Activated gamma-delta T cell (primary cell): ENCODE results near the gene TMEM242.

Experiments
- DNase-seq: peaks from one replicate; lab custom pipeline; 2025; lab: John Stamatoyannopoulos, UW

The TMEM242 gene

DNA sequence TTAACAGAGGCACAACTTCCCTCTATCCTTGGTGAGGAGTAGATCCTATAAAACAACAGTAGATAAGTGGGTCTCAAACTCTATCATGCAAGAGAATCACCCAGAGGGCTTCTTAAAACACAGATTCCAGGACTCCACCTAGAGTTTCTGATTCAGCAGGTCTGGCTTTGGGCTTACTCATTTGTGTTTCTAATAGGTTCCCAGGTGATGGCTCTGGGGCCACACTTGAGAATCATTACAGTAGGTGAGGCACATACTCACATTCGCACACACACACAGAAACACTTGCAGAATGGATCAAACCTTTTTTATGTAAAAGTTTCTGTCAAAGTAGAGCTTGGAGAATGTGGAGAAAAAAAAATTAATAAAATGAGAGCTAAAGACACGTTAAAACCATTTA is 52.4 kb downstream of the TMEM242 start:
- no peak for DNase-seq

DNA sequence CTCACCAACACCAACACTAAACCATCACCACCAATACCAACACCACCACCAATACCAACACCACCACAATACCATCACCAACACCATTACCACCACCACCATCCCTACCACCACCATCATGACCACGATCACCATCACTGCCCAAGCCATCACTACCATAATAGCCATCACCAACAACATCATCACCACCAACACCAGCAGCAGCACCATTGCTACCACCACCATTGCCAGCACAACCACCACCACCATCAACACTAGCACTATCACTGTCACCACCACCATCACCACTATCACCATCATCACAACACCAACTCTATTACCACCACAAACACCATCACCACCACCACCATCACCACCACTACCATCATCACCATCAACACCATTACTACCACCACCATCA is 53.0 kb downstream of the TMEM242 start:
- DNase-seq: no peak

DNA sequence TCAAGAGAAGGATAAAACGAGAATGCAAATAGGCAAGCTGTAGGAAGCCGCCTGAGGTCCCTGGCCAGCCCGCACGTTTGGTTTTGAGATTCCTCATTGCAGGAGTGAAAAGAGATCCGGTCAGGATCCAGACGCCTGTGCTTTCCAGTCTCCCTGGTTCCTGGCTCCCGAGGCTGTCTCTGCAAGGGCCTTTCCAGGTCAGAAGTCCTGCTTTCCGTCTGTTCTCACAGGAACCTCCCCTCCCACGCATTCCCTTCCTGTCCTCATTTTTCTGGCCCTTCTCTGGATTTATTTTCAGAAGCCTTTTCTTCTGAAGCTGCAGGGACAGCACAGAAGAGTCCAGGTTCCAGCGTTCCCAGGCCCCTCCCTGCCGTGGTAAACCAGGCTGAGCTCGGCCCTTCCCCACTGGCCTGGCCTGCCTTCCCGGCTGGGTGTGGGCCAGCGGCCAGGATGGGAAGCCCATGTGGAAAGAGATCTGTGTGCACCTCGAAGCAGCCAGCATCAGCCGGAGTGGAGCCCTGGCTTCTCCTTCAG is 54.0 kb downstream of the TMEM242 start:
- DNase-seq: no peak

DNA sequence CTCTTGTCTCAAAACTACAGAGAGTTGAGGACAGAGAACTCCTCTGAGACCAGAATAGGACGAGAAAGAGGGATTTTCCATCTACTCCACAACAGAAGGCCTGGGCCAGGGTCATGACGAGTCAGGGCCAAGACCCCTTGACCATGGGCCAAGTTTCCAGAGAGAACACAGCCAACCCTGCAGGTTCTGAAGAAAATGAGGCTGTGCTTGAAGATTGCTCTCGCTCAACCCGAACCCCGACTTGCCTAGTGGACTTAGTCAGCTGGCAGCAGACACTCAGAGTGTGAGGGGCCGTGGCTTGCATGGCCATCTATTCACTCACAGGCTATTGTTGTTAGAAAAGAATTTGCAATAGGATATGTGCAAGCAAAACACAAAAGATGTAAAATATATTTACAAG is 54.5 kb downstream of the TMEM242 start:
- no peak for DNase-seq

DNA sequence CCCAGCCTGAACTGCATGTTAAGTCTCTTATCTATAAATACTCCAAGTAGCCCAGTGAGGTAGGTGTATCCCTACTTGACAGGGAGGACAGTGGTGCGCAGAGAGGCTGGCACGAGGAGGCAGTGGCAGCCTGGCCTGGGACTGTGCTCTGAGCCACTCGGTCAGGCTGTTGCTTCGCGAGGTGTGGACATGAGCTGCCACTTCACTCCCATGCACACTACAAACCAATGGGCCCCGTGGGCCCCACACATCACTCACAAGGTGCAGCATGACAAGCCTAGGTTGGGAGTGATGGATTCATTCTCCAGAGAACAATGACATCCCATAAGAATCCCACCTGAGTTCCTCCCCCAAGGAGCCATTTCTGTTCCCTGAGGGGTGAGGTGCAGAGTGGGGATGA is 54.9 kb downstream of the TMEM242 start:
- no peak for DNase-seq

DNA sequence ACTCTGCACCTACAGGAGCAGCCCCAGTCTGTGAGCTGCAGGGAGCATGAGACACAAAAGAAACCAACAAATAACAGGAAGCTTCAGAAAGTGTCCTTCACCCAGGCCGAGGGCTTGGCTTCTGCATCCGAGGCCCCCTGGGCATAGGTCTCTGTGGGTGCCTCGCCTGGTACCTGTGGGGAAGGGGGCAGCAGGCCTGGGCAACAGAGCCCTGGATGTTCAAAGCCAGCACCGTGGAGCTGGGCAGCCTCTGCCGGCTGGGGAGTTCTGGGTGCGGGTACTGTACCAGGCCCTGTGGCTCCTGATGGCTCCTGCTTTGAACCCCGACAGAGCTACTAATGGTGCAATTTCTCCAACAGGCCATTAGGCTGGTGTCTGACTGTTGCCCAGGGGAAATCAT is 55.7 kb downstream of the TMEM242 start:
- no peak for DNase-seq

DNA sequence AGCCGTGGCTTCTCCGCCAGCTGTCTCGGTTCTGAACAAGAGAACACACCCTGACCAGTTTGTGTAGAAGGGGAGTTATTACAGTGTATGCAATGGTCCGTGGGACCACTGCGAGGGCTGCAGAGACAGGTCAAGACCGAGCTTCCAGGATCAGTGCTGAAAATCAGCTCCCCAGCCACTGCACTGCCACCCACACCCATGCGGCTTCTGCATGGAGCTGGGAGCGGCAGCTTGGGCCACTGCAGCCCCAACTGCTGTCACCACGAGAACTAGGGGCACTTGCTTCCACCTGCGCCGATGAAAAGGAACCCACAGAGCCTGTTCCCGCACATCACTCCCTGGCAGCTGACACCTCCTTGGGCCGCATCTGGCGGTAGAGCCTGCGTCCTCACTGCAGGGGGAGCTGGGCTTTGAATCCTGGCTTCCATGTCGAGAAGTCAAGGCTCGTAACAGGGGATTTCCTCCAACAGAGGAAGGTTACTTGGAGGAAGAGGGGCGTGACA is 56.2 kb downstream of the TMEM242 start:
- no peak for DNase-seq

DNA sequence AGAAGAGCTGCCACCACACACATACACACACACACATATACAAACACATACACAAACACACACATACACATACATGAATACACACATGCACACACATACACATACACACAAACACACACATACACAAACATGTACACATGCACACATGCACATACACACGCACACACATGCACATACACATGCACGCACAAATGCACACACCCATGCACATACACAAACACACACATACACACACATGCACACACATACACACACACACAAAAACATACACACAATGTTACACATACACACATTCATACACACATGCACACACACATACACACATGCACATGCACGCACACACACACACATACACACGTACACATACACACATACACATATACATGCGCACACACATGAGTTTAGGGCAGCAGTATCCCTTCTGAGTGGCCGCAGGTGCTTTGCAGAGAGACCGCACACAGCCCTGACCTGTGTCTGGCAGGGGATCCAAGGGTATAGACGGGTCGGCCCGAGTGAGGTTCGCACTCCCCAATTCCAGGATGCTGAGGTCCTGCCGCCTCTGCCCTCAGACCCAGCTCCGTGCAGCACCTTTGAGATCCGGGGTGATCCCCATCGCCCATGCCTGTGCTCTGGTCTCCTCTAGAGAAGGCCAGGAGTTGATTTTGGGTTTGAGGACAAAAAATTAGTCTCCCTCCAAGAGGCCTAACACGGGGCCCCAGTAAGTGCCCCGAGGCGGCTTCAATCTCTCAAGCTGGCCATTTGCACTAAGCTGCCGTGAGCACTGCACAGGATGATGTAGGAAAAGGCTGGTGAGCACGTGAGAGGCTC is 56.8 kb downstream of the TMEM242 start:
- DNase-seq: no peak

DNA sequence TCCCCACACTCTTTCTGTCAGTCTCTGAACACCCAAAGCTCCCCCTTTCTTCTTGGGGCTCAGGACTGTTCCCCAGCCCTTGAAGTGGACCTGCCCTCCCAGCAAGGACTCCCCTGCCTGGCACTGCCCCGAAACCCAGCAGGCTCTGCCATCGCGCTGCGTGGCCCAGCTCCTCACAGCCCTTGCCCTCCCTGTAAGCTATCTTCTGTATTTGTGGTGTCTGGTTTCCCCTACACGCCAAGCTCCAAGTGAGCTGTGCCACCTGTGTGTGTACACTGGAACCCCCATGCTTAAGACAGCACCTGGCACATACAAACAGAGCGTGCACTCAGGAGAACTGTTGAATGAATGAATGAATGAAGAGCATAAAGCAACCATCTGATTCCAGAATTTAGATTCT is 57.7 kb downstream of the TMEM242 start:
- DNase-seq: no peak

DNA sequence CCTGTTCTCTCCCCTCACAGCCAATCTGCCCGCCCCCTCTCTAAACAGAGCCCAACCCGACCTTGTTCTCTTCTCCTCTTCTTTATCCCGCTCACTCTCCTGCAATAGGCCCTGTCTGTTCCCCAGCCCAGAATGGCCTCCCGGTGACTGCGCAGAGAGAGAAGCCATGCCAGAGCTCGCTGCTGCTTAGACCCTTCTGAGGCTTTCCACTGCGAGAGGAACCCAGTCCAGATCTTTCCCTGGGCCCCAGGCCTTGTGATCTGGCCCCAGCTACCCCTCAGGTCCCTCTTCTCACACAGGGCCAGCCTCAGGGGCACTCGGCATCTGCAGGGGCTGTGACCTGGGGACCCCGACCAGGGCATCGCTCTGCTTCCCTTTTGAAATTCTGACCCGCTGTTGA is 58.1 kb downstream of the TMEM242 start:
- DNase-seq: no peak

DNA sequence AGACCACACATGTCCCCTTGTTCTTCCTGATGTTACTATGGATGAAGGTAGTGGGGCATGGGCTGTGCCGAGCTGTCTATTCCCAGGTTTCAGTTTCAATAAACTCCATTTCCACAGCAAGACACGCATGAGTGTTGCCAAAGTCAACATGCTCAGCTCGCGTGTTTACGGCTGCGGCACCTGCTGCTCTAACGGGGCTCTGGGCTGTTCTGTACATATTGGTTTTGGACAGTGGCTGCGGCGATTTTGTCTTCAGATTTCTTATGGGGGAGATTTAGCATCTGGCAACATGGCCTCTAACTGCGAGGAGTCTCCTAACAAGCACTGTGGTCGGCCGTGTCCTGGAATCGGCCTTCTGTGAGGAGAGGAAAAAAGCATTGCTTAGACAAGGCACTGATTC is 58.6 kb downstream of the TMEM242 start:
- no peak for DNase-seq

DNA sequence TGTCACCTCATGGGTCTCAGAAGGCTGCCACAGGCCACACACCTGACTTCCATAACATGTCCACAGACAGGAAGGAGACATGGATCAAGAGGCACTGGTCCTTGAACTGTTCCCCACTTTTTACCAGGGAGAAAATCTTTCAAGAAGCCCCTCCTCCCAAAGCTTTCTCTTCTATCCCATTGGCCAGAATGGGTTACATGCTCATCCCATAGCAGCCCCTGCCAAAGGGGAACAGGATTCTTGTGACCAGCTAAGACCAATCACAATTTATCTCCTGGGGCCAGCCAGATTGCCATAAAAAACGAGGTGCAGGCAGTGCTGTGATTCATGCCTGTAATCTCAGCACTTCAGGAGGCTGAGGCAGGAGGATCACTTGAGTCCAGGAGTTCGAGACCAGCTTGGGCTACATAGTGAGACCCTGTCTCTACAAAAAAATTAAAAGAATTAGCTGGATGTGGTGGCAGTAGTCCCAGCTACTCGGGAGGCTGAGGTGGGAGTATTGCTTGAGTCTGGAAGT is 59.4 kb downstream of the TMEM242 start:
- no peak for DNase-seq

DNA sequence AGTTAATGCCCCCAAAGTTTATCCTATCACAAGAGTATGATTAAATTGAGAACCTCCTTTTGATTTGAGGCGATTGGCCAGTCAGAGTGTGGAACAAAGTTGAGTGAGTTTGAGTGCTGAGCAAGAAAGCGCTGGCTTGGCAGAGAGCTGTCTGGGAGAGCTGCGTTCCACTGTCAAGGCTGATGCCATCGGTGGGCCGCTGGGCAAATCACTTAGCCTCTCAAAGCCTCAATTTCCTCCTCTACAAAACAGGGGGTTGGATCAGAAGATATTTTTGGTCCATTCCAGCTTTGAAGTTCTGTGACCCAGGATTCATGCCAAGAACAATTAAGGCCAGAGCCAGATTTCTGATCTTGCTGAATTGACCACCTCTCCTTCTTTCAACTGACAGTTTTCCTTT is 60.2 kb downstream of the TMEM242 start:
- no peak for DNase-seq

DNA sequence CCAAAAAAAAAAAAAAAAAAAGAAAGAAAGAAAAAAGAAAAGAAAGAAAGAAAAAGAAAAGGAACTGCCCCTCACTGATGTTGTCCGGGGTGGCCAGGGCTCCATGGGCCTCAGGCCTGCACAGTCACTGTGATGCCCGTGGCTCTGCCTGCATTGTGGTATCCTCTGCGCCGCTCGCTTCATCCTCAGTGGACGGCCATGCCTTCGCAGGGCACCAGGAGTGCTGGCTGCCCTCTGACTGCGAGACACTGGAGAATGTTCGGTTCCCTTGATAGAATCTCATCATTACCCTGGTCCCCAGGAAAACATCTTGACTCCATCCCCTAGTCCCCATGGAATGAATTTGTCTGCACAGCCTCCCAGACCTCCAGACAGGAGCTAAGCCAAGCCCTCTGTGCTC is 61.7 kb downstream of the TMEM242 start:
- DNase-seq: no peak

DNA sequence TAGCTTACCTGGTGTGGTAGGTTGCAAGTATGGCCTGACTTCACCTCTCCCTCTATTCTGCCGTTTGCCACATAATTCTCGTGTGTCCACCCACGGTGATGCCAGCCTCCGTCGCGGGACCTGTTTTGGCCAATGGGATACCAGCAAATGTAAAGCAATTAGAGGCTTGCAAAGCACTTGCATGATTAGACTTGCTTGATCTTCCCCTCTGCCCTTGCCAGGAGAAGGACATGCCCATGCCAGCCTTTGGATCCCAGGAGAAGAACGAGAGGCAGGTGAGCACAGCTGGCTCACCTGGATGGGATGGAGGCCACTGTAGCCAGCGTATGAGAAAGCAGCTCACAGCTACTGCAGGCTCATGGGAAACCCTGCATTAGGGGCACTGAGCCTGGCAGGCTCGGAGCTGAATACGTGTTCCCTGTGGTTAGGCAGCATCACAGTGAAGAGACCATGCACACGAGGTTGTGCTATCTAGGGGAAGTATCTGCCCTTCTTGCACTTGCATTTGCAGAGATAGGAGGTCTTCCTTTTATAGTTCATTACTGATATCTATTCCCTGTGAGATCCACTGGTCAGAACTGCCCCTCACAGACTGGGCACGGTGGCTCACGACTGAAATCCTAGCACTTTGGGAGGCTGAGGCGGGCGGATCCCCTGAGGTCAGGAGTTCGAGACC is 62.4 kb downstream of the TMEM242 start:
- DNase-seq: no peak

DNA sequence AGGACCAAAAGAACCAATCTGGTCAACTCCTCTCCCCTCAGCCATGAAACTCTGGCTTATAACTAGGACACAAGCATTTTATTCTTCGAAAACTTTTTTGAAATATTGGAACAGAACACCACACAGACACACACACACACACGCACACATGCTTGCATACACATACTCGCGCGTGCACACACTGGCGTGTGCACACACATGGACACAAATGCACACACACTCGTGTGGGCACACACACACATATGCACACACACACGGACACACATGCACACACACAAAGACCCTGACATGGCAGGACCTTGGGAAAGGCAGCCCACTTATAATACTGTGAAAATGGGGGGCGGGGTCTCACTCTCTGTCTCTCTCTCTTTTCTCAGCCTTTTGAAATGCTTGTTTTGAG is 63.9 kb downstream of the TMEM242 start:
- DNase-seq: no peak

DNA sequence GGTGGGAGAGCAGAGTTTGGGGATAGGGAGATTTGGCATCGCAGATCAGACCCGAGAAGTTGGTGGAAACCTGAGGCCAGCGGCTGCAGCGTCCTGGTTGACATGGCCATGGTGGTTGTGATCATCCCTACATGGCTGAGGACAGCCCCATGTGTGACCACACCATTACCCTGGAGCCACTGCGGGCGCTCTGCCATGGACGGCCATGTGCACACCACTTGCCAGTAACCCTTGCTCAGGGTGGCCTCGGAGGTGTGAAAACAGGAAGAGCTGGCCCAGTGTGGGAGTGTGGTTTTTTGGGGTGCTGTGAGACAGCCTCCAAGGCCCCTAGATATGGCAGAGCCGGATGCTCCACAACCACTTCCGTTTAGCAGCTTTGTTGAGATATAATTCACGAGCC is 64.4 kb downstream of the TMEM242 start:
- DNase-seq: no peak

DNA sequence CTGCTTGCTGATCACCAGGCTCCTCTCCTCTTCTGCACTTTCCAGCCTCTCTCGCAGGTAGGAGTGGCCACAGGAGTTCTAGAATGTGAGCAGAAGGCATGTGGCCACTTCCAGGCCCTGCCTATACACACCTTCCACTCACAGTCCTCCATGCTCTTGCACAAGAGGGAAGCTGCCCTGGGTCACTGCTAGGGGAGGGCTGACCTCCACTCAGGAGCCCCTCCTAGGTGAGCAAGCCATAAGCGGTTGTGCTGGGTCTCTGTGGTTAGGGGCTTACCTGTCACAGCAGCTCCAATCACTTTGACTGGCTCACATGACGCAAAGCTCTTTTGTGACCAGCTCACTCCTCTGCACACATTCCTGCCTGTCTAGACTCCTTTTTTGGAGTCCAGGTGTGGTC is 68.2 kb downstream of the TMEM242 start:
- no peak for DNase-seq

DNA sequence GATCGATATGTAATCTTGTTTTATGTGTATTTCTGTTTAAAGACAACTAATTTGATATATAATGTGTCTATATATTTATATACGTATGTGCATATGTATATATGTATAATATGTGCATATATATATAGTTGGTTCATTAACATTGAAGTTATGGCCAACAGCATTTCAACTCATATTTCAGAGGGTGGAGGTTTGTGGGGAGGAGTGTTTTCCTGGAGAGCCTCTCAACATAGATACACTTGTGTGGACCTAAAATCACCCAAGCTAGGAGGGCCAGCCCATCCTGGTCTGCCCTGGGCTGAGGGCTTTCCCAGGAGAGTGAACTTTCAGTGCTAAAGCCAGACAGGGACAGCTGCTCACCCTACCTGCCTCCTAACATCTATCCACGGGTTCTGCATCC is 68.8 kb downstream of the TMEM242 start:
- DNase-seq: no peak

DNA sequence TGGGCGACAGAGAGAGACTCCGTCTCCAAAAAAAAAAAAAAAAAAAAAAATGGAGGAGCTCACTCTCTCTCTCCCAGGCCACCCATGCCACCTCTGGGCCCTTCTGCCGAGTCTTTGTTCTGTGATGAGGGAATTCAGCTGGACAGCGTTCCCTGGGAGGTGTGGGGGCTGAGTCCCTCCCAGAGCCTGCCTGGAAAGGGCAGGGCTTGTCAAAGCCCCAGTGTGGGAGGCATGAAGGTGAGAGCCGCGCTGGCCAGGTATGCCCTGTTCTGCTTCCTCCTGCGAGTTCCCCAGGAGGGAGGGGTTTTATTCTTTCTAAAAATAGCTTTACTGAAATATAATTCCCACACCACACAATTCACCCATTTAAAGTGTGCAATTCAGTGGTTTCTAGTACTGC is 69.6 kb downstream of the TMEM242 start:
- no peak for DNase-seq

DNA sequence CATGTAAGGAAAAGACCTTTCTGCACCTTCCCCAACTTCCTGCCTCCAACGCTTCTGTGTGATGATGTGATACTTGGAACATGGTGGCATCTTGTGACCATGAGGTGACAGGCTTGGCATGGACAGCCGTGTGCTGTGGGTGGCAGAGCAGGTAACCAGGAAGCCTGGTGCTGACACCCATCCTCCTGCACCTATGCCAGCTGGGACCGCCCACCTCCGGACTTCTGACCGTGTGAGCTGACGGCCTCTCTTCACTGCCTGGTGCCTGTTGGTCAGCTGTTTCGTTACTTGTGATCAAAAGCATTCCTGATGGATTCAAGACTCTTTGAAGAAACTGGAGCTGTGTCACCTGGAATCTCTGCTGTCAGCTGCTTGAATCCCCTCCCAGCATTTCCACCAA is 70.3 kb downstream of the TMEM242 start:
- DNase-seq: no peak

DNA sequence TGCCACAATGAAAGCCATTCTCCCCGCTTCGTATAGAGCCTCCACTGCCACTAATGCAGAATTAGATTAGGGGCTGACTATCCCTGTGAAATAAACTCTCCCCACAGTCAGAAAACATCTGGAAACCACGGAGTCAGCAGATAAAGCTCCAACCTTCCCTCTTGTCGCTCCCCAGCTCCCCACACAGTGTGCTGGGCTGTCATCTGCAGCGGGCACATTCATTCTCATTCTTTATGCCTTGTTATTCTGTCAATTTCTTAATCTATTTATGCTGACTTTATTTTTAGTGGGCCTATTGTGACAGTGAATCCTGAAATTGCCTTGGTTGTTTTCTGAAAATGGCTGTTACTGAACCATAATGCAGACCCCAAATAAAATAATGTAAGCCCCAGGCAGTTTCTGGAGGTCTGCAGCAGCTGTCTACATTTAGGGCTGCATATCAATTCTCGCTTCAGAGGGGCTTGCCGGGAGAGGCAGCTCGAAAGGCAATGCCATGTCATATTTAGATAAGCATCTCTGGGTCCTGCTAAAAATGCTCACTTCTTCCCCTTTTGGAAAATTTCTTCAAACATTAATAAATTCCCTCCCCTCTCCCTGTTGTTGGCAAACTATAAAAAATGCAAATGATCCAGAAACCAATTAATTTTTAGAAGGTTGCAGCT is 71.6 kb downstream of the TMEM242 start:
- no peak for DNase-seq

DNA sequence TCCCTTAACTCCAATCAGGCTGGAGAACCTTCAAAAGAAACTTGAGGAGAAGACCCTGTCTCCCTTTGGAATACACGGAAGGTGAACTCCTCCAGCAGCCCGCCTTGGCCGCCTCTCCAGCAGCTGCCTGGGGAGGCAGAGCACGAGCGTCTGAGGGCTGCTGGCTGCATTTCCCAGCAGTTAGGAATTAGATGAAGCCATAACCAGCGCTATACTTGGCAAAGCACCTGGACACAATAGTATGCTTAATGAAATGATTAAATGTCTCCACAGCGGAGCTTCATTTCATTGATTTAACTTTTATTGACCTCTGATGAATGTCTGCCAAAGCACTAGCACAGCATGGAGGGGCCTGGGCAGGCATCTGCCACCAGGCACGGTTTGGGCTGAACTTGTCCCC is 73.5 kb downstream of the TMEM242 start:
- DNase-seq: no peak
